GM19023 (cell line): ENCODE measurements around the gene SRPK2.
"Not testable (repeated sequence)": the region's sequence is repeated elsewhere in the genome, so short reads cannot be mapped to it uniquely, and the experiment has no call there.

Experiments used
- ATAC-seq: cut with Tn5 transposase; IDR thresholded peaks from one replicate; pipeline ENCODE4 v1.9.1; 2021; ENCODE audit warnings: mild to moderate bottlenecking, moderate library complexity; ENCODE audit not compliant: unreplicated experiment

SRPK2 gene

DNA sequence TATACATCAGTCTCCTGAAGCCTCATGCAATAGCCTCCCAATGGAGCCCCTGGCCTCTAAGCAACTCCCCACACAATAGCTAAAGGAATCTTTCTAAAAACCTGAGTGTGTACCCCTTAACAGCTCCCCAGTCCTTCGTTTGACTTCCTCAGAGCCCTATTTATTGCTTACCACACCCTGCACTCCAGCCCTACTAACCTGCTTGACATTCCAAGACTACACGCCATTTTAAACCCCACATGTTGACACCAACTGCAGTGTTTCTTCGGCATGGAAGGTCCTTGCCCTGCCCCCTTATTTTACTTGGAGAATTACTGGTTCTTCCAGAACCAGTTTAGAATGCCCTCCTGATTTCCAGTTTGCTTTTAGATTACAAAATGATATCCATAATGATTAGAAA lies 10.8 kb downstream of the SRPK2 start:
- no peak for ATAC-seq

DNA sequence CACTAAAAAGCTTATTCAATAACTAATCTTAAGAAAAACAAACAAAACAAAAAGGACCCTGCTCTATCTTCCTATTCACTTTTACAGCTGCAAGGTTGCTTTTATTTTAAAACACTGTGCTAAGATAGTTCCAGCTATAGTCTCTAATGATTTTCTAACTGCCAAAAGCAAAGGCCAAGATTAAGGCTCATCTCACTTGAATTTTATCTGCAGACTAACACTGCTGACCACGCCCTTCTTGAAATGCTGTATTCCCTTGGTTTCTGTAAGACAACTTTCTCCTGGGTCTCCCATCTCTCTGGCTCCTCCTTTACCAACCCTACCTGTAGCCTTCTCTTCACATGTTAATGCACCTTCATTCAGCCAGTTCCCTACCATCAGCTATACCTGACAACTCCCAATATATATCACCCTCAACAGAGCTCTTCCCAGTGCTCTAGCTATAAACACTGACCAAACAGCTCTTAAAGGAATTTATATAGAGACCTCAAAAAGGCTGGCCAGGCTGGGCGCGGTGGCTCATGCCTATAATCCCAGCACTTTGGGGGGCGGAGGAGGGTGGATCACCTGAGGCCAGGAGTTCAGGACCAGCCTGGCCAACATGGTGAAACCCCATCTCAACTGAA lies 11.7 kb downstream of the SRPK2 start:
- no peak for ATAC-seq

DNA sequence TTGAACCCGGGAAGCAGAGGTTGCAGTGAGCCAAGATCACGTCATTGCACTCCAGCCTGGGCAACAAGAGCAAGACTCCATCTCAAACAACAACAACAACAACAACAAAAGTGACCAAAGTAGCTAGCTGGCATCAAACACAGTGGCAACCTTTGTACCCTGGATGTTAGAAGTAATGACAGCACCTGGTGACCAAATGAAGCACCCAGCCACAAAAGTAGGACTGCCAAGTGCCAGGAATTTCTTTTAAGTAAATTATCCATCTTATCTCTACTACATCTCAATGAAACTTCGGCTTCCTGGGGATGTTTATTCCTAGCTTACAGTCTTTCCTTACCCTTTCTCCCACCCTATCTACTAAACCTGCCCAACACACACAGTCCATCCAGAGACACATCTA lies 18.8 kb downstream of the SRPK2 start:
- ATAC-seq: no peak

DNA sequence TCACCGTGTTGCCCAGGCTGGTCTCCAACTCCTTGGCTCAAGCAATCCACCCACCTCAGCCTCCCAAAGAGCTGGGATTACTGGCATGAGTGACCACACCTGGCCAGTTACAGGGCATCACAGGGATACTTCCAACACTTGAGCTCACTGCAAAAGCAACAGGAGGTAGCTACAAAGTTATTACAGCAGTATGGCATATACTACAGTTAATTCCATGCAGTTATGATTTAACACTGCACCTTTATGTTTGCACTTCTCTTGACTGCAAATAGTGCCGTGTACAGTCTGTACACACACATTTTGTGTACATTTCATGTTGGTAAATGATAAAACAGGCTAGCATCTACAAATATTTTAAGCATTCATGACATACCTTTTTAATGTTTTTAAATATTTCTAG lies 21.3 kb downstream of the SRPK2 start:
- no peak for ATAC-seq

DNA sequence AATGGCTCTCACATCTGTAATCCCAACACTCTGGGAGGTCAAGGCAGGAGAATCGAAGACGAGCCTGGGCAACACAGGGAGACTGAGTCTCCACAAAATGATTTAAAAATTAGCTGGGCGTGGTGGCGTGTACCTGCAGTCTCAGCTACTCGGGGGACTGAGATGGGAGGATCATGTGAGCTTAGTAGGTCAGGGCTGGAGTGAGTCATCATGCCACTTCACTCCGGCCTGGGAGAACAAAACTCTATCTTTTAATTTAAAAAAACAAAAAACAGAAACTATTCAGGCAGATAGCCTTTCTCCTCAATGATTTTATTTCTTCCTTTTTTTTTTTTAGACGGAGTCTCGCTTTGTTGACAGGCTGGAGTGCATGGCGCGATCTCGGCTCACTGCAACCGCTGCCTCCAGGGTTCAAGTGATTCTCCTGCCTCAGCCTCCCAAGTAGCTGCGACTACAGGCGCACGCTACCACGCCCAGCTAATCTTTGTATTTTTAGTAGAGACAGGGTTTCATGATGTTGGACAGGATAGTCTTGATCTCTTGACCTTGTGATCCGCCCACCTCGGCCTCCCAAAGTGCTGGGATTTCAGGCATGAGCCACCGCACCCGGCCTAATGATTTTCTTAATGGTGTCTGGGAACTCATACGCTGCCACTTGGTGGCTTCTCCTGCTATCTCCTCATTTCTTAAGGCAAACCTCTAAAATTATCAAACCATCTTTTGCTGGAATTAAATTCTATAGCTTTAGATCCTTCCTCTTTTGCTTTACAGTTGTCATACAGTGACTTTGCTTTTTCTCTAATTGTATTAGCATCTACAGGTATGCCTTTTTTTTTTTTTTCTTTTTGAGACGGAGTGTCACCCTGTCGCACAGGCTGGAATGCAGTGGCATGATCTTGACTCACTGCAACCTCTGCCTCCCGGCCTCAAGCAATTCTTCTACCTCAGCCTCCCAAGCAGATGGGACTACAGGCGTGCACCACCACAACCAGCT lies 22.9 kb downstream of the SRPK2 start:
- ATAC-seq: no peak

DNA sequence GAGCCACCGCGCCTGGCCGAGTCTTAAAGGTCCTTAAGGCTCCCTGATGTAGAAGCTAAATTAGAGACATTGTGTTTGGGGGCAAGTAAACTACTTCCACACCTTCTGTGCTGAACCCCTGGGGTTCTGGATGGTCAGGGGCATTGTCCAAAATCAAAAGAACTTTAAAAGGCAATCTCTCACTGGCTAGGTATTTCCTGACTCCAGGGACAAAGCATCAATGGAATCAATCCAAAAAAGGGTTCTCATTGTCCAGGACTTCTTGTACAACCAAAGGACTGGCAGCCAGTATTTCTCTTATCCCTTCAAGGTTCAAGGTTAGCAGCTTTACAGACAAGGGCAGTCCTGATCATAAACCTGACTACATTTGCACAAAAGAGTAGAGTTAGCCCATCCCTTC lies 24.0 kb downstream of the SRPK2 start:
- ATAC-seq: no peak

DNA sequence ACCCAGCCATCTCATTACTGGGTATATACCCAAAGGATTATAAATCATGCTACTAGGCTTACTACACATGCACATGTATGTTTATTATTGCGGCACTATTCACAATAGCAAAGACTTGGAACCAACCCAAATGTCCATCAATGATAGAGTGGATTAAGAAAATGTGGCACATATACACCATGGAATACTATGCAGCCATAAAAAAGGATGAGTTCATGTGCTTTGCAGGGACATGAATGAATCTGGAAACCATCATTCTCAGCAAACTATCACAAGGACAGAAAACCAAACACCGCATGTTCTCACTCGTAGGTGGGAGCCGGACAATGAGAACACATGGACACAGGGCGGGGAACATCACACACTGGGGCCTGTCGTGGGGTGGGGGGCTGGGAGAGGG lies 25.1 kb downstream of the SRPK2 start:
- ATAC-seq: not testable (repeated sequence)

DNA sequence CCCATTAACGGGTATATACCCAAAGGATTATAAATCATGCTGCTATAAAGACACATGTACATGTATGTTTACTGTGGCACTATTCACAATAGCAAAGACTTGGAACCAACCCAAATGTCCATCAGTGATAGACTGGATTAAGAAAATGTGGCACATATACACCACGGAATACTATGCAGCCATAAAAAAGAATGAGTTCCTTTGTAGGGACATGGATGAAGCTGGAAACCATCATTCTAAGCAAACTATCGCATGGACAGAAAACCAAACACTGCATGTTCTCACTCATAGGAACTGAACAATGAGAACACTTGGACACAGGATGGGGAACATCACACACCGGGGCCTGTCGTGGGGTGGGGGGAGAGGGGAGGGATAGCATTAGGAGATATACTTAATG lies 26.0 kb downstream of the SRPK2 start:
- ATAC-seq: not testable (repeated sequence)

DNA sequence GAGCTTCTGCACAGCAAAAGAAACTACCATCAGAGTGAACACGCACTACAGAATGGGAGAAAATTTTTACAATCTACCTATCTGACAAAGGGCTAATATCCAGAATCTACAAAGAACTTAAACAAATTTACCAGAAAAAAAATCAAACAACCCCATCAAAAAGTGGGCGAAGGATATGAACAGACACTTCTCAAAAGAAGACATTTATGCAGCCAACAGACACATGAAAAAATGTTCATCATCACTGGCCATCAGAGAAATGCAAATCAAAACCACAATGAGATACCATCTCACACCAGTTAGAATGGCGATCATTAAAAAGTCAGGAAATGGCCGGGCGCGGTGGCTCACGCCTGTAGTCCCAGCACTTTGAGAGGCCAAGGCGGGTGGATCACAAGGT lies 26.7 kb downstream of the SRPK2 start:
- not testable (repeated sequence) for ATAC-seq

DNA sequence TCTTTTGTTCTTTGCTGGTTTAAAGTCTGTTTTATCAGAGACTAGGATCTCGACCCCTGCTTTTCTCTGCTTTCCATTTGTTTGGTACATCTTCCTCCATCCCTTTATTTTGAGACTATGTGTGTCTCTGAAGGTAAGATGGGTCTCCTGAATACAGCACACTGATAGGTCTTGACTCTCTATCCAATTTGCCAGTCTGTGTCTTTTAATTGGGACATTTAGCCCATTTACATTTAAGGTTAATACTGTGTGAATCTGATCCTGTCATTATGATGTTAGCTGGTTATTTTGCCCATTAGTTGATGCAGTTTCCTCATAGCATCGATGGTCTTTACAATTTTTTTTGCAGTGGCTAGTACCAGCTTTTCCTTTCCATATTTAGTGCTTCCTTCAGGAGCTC lies 28.6 kb downstream of the SRPK2 start:
- ATAC-seq: not testable (repeated sequence)

DNA sequence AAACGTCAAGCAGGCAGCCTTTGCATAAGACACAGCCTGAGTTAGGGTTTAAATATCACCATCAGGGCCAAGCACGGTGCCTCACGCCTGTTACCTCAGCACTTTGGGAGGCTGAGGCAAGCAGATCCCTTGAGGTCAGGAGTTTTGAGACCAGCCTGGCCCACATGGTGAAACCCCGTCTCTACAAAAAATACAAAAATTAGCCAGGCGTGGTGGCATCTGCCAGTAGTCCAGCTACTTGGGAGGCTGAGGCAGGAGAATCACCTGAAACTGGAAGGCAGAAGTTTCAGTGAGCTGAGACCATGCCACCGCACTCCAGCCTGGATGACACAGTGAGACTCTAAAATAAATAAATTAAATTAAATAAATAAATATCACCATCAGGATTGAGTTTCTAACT lies 33.0 kb downstream of the SRPK2 start:
- ATAC-seq: no peak

DNA sequence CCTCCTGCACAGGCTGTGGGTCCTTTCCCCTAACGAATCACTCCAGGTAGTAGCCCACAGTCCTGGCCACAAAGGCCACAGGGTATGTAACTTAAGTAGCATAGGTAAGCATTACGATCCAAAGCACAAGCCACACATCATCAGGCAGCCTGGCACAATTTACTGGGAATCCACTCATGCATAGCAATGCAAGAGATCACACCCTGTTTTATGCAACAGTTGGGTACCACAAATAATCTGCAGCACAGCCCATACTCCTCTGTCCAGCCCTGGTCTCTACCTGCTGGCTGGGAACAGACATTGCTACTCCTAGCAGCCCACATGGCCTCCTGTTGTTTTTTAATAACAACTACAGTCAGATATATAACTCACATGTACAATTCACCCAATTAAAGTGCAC lies 34.3 kb downstream of the SRPK2 start:
- ATAC-seq: no peak

DNA sequence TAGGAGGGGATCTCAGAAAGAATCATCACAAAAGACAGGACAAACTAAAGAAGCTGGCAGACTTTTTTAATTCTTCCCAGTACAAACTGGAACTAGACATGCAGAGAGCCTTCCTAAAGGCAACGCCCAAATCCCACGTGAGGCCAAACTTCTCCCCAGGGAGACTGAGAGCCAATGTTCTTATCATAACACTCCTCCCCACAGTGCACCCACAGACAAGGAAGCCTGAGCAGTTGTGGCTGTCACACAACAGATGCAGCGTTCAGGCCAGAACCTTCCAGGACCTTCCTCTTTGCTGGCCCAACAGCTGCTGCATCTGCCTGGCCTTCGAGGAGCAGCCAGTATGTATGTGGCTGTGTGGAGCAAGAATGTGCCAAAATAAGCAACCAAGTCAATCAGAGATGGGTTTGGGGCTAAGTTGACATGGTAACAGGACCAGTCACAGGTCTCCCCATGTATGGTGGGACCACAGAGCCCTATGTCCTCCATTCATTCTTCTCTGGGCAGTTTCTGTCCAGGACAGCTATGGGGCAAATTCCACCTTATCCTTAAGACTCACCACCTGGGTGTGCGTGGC lies 34.9 kb downstream of the SRPK2 start:
- ATAC-seq: peak; percentile 34

DNA sequence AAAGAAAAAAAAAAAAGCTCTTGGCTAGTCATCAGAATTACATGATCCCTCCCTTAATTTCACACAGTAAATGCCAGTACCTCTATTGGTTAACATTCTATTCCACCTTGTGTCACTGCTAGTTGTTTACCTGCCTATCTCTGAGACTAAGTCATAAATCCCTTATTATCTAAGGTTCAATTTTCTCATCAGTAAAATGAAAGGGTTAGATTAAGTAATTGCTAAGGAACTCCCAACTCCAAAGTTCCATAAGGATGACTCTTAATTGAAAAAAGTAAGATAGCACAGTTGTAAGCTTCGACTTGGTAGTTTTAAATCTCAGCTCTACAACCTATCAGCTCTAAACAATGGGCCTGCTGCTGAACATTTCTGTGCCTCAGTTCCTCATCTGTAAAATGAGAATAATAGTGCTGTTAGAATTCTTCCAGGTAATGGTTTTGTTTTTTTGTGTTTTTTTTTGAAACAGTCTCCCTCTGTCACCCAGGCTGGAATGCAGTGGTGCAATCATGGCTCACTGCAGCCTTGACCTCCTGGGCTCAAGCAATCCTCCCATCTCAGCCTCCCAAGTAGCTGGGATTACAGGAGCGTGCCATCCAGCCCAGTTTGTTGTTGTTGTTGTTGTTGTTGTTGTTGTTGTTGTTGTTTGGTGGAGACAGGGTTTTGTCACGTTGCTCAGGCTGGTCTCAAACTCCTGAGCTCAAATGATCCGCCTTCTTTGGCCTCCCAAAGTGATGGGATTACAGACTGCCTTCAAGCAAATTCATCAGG lies 35.6 kb downstream of the SRPK2 start:
- ATAC-seq: no peak

DNA sequence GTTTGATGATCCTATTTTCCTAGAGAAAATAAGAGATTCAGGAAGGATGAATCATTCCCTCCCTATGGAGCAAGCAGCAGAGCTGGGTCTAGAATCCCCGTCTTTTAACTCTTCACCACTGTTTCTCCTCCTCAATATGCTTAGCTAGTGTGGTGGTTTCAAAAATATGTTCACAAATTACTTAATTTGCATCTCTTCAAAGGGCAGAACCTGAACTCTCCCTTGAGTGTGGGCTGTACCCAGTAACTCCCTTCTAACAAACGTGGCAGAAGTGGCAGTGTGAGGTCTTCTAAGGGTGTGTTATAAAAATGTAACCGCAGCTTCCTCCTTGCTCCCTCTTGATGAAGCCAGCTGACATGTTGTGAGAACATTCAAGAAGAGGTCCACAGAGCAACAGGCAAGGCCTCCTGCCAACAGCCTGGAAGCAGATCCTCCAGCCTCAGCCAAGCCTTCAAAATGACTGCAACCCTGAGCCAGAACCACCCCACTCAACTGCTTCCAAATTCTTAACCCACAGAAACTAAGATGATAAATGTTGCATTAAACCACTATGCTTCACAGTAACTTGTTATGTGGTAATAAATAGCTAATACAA lies 36.6 kb downstream of the SRPK2 start:
- peak; percentile 88 for ATAC-seq

DNA sequence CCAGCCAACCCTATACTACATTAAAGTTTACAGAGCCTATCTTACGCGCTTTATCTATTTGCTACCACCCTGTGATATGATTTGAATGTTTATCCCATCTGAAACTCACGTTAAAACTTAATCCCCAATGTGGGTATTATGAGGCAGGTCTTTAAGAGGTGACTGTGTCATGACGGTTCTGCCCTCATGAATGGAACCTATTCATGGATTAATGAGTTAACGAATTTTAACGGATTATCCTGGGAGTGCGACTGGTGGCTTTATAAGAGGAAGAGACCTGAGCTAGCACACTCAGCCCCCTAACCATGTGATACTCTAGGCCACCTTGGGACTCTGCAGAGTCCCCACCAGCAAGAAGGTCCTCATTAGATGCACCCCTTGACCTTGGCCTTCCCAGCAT lies 37.8 kb downstream of the SRPK2 start:
- no peak for ATAC-seq

DNA sequence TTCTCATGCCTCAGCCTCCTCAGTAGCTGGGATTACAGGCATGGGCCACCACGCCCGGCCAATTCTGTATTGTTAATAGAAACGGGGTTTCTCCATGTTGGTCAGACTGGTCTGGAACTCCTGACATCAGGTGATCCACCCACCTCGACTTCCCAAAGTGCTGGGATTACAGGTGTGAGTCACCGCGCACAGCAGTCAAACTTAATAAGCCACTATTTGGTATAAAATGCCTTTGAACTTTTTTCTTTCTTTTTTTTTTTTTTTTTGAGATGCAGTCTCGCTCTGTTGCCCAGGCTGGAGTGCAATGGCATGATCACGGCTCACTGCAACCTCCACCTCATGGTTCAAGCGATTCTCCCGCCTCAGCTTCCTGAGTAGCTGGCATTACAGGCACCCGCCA lies 40.5 kb downstream of the SRPK2 start:
- ATAC-seq: not testable (repeated sequence)

DNA sequence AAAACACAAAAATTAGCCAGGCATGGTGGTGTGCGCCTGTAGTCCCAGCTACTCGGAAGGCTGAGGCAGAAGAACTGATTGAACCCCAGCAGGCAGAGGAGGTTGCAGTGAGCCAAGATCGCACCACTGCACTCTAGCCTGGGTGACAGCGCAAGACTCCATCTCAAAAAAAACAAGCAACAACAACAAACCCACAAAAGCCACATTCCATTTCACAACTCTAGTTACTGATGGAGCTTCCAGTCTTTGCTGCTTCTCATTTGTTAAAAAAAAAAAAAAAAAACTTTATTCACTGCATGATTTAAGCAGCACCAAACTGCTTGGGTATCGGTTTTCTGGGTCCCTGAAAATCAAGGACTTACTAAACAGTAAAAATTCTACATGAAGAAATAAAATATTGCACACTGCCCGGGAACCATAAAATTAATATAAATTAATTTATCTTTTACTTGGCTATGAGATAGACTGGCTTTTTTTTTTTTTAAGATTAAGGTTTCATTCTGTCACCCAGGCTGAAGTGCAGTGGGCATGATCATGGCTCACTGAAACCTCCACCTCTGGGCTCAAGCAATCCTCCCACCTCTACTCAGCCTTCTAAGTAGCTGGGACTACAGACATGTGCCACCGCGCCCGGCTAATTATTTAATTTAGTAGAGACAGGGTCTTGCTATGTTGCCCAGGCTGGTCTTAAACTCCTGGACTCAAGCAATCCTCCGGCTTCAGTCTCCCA lies 42.0 kb downstream of the SRPK2 start:
- no peak for ATAC-seq

DNA sequence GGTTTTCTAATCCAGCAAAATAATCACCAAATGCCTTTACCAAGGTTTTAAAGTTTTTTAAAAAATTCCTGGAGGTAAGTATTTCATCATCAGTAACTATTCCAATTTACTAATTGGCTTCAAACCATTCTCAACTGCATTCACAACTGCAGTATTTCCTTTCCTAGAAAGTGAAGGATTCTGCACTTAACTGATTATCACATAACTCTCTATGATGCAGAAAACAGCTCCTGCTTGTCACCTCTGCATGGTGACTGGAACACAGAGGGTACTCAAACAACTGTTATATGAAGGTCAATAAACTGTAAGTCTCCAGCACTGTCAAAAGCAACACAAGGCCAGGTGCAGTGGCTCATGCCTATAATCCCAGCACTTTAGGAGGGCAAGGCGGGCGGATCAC lies 42.6 kb downstream of the SRPK2 start:
- no peak for ATAC-seq

DNA sequence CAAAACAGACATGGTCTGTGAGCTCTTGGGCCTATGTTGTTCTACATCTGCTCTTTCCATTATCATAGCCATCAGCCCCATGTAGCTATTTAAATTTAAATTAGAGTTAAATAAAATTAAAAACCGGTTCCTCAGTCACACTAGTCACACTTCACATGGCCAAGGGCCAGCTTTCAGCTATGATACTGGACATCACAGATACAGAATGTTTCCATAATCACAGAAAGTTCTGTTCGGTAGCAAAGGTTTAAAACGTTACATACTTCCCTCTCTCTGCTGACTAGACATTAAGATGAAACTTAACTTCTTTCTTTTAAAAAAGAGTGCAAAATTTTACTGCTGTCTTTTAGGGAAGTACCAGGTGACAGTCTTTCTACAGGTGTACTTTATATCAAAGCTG lies 43.0 kb downstream of the SRPK2 start:
- no peak for ATAC-seq
